IPS DF 4.7 (cell line): ENCODE results near the gene SERINC4.

Experiments used
- DNase-seq: peaks from one replicate; pipeline ENCODE4 v3.0.0-alpha.2; 2013; ENCODE audit warnings: low spot score; ENCODE audit errors: extremely low read depth

The SERINC4 gene

DNA sequence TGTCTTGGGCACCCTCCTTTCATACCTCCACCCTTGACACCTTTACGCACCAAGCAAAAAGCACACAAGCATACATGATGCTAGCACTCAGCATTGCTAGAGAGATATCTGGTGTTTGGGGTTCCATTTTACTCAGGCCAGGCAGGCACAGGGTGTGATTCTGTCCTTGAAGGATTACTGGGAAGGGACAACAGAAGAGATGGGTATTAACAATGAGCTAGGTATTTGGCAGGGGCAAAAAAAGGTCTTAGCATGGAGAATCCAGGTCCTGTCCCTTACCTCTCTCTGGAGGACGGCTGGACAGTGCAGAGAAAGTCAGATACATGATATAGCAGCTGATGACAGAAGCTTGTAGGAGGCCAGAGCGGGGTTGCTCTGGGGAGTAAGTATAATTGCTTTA is 3.5 kb downstream of the SERINC4 start:
- no peak for DNase-seq

- DNase-seq = no peak
Measured at GRCh38 chr15:43795997-43796396, 4.0 kb downstream of the SERINC4 start.

- no peak for DNase-seq
Measured at GRCh38 chr15:43795197-43795596, 4.8 kb downstream of the SERINC4 start.

DNA sequence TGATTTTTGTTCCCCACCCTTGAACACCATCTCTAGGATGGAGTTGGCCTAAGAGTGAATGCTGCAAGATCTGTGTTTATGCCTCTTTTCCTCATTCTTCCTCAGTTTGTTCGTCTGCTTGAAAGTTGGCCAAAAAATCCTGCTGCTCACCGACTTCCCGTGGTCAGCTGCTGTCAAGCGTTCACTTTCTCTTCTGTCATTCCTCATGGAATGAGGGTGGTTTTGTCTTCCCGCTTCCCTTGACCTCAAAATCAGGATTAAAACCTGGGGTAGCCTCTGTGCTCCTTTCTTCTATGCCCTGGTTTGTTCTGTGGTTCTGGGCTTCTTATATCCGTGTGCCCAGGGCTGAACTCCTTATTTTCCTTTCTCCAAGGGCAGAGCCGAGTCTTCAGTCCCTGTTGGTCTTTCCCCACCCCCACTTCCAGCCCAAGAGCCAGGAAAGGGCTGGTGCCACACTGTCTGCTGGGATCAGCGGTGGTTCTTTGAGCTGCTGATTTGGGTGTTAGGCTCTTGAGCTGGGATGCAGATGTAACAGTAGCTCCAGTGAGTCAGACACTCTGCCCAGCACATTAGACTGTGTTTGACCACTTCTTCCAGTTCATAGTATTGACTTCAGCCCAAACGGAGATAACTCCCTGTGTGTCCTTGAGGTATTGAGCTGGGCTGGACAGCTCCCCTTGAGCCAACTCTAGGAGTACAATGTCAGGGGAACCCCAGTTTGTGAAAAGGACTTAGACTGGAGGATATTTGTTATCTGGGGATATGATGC is 5.6 kb downstream of the SERINC4 start:
- DNase-seq = no peak

- DNase-seq = no peak
Measured at GRCh38 chr15:43793647-43794046, 6.4 kb downstream of the SERINC4 start.

DNA sequence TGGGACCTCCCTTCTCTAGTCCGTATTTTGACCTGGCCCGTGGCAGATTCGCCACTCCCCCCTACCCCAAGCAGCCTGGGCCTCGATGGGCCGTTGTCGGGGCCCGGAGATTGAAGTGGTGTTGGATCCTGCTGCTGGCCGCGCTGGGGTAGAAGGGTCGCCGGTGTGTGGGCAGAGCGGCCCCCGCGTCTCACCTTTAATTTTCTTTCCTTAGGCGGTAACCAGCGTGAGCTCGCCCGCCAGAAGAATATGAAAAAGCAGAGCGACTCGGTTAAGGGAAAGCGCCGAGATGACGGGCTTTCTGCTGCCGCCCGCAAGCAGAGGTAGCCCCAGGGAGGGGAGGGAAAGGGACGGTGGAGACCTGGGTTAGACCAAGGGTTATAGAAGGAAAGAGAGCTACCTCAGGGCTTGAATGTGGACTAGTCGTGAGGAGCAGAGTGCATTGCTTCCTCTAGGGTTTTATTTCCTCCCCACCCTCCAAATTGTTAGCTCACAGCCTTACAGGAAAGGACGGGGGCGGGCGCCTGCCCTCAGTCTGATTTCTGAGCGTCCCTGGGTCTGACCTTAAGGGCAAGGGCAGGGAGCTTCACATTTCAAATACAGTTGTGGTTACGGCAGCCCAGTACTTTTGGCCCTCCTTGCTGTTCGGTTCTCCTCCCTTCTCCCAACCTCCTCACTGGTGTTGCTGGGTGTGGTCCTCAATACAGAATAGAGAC is 7.1 kb downstream of the SERINC4 start:
- DNase-seq = no peak

GRCh38 chr15:43791993-43792760 is 7.8 kb downstream of the SERINC4 start, which contains the start of gene SERF2:
TSS of gene SERF2 (plus strand) at chr15:43792320. CDS start at chr15:43792377, 57 bp downstream.
- DNase-seq = peak; percentile 90

DNA sequence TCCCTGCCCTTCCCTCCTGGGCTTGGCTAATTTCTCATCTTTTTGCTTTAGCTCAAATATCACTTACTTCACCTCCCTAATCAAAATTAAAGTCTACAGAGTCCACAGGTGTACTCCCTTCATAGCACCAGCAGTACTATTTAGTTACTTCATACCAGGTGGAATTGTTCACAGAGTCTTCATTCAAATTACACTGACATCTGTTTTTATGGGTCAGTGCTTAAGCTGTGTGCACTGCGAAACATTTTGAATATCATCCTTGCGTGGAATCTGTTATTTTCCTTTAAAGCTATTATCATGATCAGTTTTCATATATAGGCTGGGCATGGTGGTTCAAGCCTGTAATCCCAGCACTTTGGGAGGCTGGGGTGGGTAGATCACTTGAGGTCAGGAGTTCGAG is 10.6 kb downstream of the SERINC4 start:
- DNase-seq = no peak

DNA sequence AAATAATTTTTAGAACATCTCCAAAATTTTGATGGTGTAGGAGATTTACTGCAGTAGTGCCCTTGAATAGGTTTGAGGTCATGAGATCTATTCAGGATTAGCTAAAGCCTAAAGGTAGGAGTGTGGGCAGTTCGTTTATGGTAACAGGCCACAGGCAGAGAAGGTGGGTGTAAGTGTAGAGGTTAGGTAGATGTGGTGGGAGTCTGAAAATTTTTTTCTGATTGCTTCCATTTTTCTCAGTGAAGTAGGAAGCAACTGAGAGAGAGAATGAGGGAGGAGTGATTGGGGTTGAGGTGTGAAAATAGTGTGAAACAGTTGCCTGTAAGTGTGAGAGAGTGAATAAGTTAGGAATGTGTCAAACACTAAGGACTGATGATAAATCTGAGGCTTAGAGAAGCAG is 21.0 kb downstream of the SERINC4 start:
- no peak for DNase-seq

GRCh38 chr15:43777267-43777914 is 22.6 kb downstream of the SERINC4 start:
- DNase-seq = no peak

DNA sequence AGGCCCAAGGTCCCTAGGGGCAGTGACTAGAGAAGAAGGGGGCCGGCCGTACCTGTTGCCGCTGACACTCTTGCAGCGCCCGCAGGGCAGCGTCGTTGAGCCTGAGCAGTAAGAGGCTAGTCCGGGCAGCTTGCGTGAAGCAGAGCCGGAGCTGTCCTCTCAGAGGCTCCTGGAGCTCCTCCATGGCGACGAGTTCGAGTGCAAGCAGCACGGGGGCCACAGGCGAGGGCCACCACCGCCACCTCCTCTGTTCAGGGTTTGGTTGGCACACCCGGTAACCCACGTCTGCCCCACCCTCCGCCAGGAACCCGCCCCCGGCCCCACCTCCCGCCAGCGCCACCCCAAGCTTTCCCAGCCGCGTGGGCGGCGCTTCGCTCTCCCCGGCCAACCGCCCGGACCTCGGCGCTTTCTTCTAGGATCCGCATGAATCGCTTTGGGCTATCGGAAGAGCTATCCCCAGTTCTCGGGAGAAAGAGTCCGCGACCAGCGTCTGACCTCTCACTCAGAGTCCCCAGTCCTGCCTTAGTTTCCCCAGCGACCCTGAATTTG is 23.2 kb downstream of the SERINC4 start, which contains the start of gene ELL3:
Gene ELL3 (minus strand): TSS at position 249 of the 549 bp plus-strand sequence. CDS start 65 bp downstream, at position 184.
- no peak for DNase-seq

DNA sequence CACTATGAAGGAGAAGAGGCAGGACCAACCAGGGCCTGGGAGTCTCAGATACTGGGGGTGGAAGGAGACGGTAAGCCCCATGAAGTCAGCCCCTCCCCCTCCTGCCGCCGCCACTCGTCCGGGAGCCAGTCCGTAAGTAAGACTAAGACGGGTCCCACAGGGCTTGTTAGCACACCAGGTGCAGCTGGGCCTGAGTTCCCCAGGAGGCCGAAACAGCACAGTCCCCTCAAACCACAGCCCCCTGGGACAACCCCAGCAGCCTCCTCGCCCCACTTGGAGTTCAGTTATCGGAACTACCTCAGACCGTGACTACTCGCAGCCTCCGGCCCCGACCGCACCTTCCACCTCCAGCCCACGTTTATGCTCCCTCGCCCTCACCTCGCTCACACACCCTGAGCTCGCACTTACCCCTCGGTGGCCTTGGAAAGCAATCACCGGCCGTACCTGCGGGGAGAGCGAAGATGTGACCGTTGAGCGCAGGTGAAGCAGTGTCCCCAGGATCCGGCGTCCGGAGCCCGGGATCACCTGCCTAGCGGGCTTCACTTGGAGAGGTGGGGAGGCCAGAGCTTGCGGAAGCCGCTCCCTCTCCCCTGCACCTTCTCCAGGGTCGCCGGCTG is 23.8 kb downstream of the SERINC4 start:
- no peak for DNase-seq

GRCh38 chr15:43775411-43775965 is 24.5 kb downstream of the SERINC4 start:
- no peak for DNase-seq

- no peak for DNase-seq
Measured at GRCh38 chr15:43774062-43774461, 26.0 kb downstream of the SERINC4 start.

DNA sequence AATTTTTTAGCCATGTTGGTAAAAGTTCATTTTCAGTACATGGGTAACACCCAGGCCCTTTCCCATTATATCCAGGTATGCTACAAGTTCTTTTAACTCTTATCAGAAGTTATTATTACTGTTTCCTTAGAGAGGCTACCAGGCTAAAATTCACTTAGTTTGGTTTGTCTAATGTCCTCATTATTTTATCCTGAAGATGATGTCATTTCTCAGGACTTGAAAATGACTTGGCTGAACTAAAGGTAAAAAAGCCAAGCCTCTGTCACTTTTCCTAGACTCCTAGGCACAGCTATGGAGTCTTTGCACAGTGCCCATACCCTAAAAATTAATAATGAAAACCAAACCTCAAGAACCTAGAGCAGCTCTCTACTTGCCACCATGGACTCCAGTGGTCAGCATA is 27.4 kb downstream of the SERINC4 start:
- DNase-seq = no peak

GRCh38 chr15:43771816-43772215 is 28.2 kb downstream of the SERINC4 start:
- no peak for DNase-seq

GRCh38 chr15:43769584-43770228 is 30.3 kb downstream of the SERINC4 start:
- no peak for DNase-seq

DNA sequence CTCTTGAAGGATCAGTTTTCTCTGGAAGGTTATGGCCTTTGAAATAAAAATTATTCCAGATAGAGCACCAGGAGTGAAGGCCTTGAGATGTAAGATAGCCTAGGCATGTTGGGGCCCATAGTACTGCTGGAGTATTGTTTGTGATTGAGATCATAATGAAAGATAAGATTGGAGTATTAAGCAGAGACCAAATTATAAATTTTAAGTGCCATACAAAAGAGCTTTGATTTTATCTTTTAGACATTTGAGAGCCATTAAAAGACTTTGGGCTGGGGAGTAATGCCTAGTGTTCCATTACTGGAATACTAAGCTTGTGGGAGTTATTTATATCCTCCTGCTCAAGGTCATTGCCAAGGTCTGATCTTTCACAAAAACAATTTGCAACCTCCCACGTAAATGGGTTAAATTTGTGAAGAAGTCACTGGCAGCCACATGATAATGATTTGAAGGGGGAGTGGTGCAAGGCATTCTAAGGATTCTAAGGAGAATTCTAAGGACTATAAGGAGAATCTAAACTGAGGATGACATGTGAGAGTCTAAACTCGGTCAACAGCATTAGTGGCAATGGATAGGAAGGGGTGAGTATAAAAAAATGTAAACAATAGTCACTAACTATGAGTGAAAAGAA is 36.1 kb downstream of the SERINC4 start:
- no peak for DNase-seq

DNA sequence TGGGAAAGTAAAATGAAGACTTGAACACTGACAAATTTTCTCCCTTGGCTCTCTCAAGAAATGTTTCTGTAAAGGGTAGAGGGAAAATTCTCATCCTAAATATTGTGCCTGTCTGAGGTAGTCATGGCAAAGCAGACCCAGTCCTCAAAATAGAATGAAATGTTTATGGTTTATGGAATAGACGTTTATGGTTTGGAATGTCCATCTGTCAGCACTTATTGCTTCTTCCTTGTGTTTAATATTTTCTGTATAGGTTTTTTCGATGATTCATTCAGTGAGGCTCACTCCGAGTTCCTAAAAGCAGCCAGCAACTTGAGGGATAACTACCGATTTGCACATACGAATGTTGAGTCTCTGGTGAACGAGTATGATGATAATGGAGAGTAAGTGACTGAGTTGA is 37.2 kb downstream of the SERINC4 start:
- DNase-seq = no peak
